Measurements from ENCODE around the gene FBXO22. TPM values are rescaled to one million over a fixed set of nuclear protein-coding genes. Genes with fewer than 3 reads are reported as not detected.

The FBXO22 gene
- total RNA-seq, 2 experiments from 2014 or later, result 5.4 to 7.4 TPM

- no peak overlapping the region for H3K4me3 Mint-ChIP-seq
- H3K27ac Mint-ChIP-seq, result no peak overlapping the region
- H3K9me3 ChIP-seq (ENCODE audit: control insufficient read depth in 1 of 2, insufficient read depth in 1 of 2, low read length in 2 of 2), result no peaks in the 10 kb centered on the region
- H3K4me1 ChIP-seq (ENCODE audit: insufficient read depth, low read length), result no peaks in the 10 kb centered on the region
- H3K4me3 ChIP-seq (ENCODE audit: low read length), result no peak overlapping the region
- no peaks in the 10 kb centered on the region for H3K27me3 Mint-ChIP-seq
- peaks cover 75% of the 10 kb centered on the region for H3K36me3 Mint-ChIP-seq (ENCODE audit: low read depth)
- intact Hi-C loops (cut with DNase I, micrococcal nuclease), result loop anchor here in 1 of 2 experiments (5.0 kb wide), 2 partner anchors 110 to 195 kb away; no protein-coding TSS in a partner anchor
- POLR2A ChIA-PET, result interaction anchor here (0.9 kb wide), 1 partner anchor 77 kb away, joined by 3 read pairs; no protein-coding TSS in a partner anchor
- H3K36me3 ChIP-seq (ENCODE audit: insufficient read depth, low read length), result peaks cover 24% of the 10 kb centered on the region
- H3K4me1 Mint-ChIP-seq (ENCODE audit: low read depth), result peaks cover 22% of the 10 kb centered on the region
- peak; percentile 33 for TF ChIP-seq CTCF (IDR thresholded peaks at IDR 0.05)
- no peaks in the 10 kb centered on the region for H3K9me3 Mint-ChIP-seq
- DNase-seq, result peak in 5 of 14 experiments; percentile 5 to 66 (median 34)
- CTCF ChIA-PET, result interaction anchor here (1.0 to 1.2 kb wide), 2 partner anchors 79 to 136 kb away, joined by 3 read pairs; partner anchors contain the start of gene UBE2Q2
- peak; percentile 67 for ATAC-seq (ENCODE audit: poor library complexity)
- no peak overlapping the region for H3K27ac ChIP-seq (ENCODE audit: low read depth in 1 of 2, low read length in 2 of 2)
- no peaks in the 10 kb centered on the region for H3K27me3 ChIP-seq (ENCODE audit: control insufficient read depth in 1 of 2, insufficient read depth in 2 of 2, low read length in 2 of 2)
These were observed 18.3 kb downstream of the FBXO22 start for GRCh38 chr15:75921732-75922703.

GRCh38 chr15:75923756-75924155 is 20.1 kb downstream of the FBXO22 start:
- POLR2A ChIA-PET, result no interaction called here
- intact Hi-C loops (cut with DNase I, micrococcal nuclease), result loop anchor here in 1 of 2 experiments (5.0 kb wide), 2 partner anchors 111 to 196 kb away; no protein-coding TSS in a partner anchor
- peak in 1 of 14 experiments; percentile 42 for DNase-seq

More at GRCh38 chr15:75923756-75924155, 20.1 kb downstream of the FBXO22 start:
- CTCF ChIA-PET, result interaction anchor here (0.7 to 1.4 kb wide), 2 partner anchors 11 to 13 kb away, joined by 3 read pairs; no protein-coding TSS in a partner anchor
- H3K9me3 ChIP-seq (ENCODE audit: control insufficient read depth in 1 of 2, insufficient read depth in 1 of 2, low read length in 2 of 2), result no peaks in the 10 kb centered on the region
- TF ChIP-seq CTCF (IDR thresholded peaks at IDR 0.05), result no peak
- H3K27me3 ChIP-seq (ENCODE audit: control insufficient read depth in 1 of 2, insufficient read depth in 2 of 2, low read length in 2 of 2), result no peaks in the 10 kb centered on the region
- Mint-ChIP-seq H3K36me3 (ENCODE audit: low read depth) (peaks cover 74% of the 10 kb centered on the region), H3K4me1 (ENCODE audit: low read depth) (peaks cover 38% of the 10 kb centered on the region), H3K9me3 (no peaks in the 10 kb centered on the region), H3K4me3 (no peak overlapping the region), H3K27me3 (no peaks in the 10 kb centered on the region), H3K27ac (no peak overlapping the region)
- no peak overlapping the region for H3K4me3 ChIP-seq (ENCODE audit: low read length)
- no peaks in the 10 kb centered on the region for H3K4me1 ChIP-seq (ENCODE audit: insufficient read depth, low read length)
- ATAC-seq (ENCODE audit: poor library complexity), result no peak
- H3K27ac ChIP-seq (ENCODE audit: low read depth in 1 of 2, low read length in 2 of 2), result no peak overlapping the region
- H3K36me3 ChIP-seq (ENCODE audit: insufficient read depth, low read length), result peaks cover 21% of the 10 kb centered on the region

Measured in CD4-positive, alpha-beta T cell (primary cell).